IPS-18c (cell line): Measurements from ENCODE around the gene LYPD6B.

Experiments
- H3K4me3 ChIP-seq: 2 replicates; pipeline ENCODE4 v1.7.0; 2013; ENCODE audit warnings: low read depth, mild to moderate bottlenecking, low read length, moderate library complexity; ENCODE audit not compliant: insufficient read depth
- H3K9me3 ChIP-seq: one replicate; pipeline ENCODE4 v1.6.1; 2013; ENCODE audit warnings: mild to moderate bottlenecking, low read length, moderate library complexity; ENCODE audit not compliant: control insufficient read depth, insufficient read depth

Gene LYPD6B

GRCh38 chr2:149038442-149039212 lies at the start of gene LYPD6B:
Gene LYPD6B (plus strand): TSS chr2:149038699. CDS start chr2:149130949, 92,250 bp downstream.
- peaks cover 2% of the 10 kb centered on the region for H3K9me3 ChIP-seq
- H3K4me3 ChIP-seq, result peak within 1 kb of the TSS; percentile 52

- Histone ChIP-seq H3K4me3 (no peak overlapping the region), H3K9me3 (peaks cover 2% of the 10 kb centered on the region)
Measured at GRCh38 chr2:148989882-148990493, 48.5 kb upstream of the LYPD6B start.

GRCh38 chr2:148990968-148991367 lies 47.5 kb upstream of the LYPD6B start:
- peaks cover 2% of the 10 kb centered on the region for H3K9me3 ChIP-seq
- no peak overlapping the region for H3K4me3 ChIP-seq

GRCh38 chr2:148992448-148992847 lies 46.1 kb upstream of the LYPD6B start:
- H3K4me3 ChIP-seq, result no peak overlapping the region
- peaks cover 2% of the 10 kb centered on the region for H3K9me3 ChIP-seq

GRCh38 chr2:148993351-148993750 lies 45.1 kb upstream of the LYPD6B start:
- H3K9me3 ChIP-seq, result peaks cover 2% of the 10 kb centered on the region

GRCh38 chr2:148994341-148994740 lies 44.2 kb upstream of the LYPD6B start:
- Histone ChIP-seq H3K9me3 (peaks cover 2% of the 10 kb centered on the region), H3K4me3 (no peak overlapping the region)

More at GRCh38 chr2:148993351-148993750, 45.1 kb upstream of the LYPD6B start:
- no peak overlapping the region for H3K4me3 ChIP-seq

GRCh38 chr2:148996805-148997204 lies 41.7 kb upstream of the LYPD6B start:
- H3K9me3 ChIP-seq, result peaks cover 2% of the 10 kb centered on the region
- no peak overlapping the region for H3K4me3 ChIP-seq

- H3K4me3 ChIP-seq, result no peak overlapping the region
- peaks cover 2% of the 10 kb centered on the region for H3K9me3 ChIP-seq
Measured at GRCh38 chr2:148998165-148998830, 40.2 kb upstream of the LYPD6B start.

- Histone ChIP-seq H3K4me3 (no peak overlapping the region; the same call in 1 of the 2 replicates), H3K9me3 (no peaks in the 10 kb centered on the region)
Measured at GRCh38 chr2:148998831-148999200, 39.7 kb upstream of the LYPD6B start.

GRCh38 chr2:148999451-148999921 lies 39.0 kb upstream of the LYPD6B start:
- Histone ChIP-seq H3K9me3 (no peaks in the 10 kb centered on the region), H3K4me3 (peak overlapping the region; percentile 32; the same call in 1 of the 2 replicates)

GRCh38 chr2:149000158-149000938 lies 38.2 kb upstream of the LYPD6B start:
- no peaks in the 10 kb centered on the region for H3K9me3 ChIP-seq
- H3K4me3 ChIP-seq, result no peak overlapping the region

GRCh38 chr2:149001496-149001895 lies 37.0 kb upstream of the LYPD6B start:
- H3K4me3 ChIP-seq, result no peak overlapping the region
- H3K9me3 ChIP-seq, result no peaks in the 10 kb centered on the region

- Histone ChIP-seq H3K4me3 (no peak overlapping the region), H3K9me3 (no peaks in the 10 kb centered on the region)
Measured at GRCh38 chr2:149002378-149002890, 36.1 kb upstream of the LYPD6B start.

- H3K9me3 ChIP-seq, result no peaks in the 10 kb centered on the region
- H3K4me3 ChIP-seq, result no peak overlapping the region
Measured at GRCh38 chr2:149002891-149003740, 35.4 kb upstream of the LYPD6B start.

- Histone ChIP-seq H3K9me3 (no peaks in the 10 kb centered on the region), H3K4me3 (no peak overlapping the region)
Measured at GRCh38 chr2:149004836-149005235, 33.7 kb upstream of the LYPD6B start.

- no peaks in the 10 kb centered on the region for H3K9me3 ChIP-seq
- H3K4me3 ChIP-seq, result no peak overlapping the region
Measured at GRCh38 chr2:149005471-149006077, 32.9 kb upstream of the LYPD6B start.
